SU-DHL-6 (cell line): Measurements from ENCODE around the gene HMG20A.

Experiments used
- CTCF ChIP-seq: fragments of 200-600 bp; sonication (generic); IDR thresholded peaks from one replicate; pipeline ENCODE4 v1.5.1; 2017; ENCODE audit warnings: antibody characterized with exemption, mild to moderate bottlenecking, low read length, moderate library complexity; ENCODE audit not compliant: insufficient read depth, poor library complexity, severe bottlenecking
- EZH2phosphoT487 ChIP-seq: fragments of 200-600 bp; sonication (generic), shearing (Covaris generic); conservative IDR thresholded peaks from 2 replicates; pipeline ENCODE4 v1.6.1; 2018; ENCODE audit warnings: mild to moderate bottlenecking, antibody characterized with exemption, low read length, moderate library complexity, mixed read lengths

DNA sequence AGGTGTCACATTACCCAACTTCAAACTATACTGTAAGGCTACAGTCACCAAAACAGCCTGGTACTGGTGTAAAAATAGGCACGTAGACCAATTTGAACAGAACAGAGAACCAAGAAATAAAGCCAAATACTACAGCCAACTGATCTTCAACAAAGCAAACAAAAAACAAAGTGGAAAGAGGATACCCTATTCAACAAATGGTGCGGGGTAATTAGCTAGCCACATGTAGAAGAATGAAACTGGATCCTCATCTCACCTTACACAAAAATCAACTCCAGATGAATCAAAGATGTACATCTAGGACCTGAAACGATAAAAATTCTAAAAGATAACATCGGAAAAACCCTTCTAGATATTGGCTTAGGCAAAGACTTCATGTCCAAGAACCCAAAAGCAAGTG is 13.8 kb upstream of the HMG20A start:
- no peak for TF ChIP-seq CTCF
- TF ChIP-seq EZH2phosphoT487, result no peak
